ENCODE data around the gene ZNF438. TPM values are rescaled to one million over a fixed set of nuclear protein-coding genes. Genes with fewer than 3 reads are reported as not detected.
A peak's percentile ranks its signal among the peaks of the same experiment; 100 is the strongest.

Gene ZNF438
- total RNA-seq, 3 donors from 2014 or later = 4.7 to 12.3 (median 5.0) TPM

DNA sequence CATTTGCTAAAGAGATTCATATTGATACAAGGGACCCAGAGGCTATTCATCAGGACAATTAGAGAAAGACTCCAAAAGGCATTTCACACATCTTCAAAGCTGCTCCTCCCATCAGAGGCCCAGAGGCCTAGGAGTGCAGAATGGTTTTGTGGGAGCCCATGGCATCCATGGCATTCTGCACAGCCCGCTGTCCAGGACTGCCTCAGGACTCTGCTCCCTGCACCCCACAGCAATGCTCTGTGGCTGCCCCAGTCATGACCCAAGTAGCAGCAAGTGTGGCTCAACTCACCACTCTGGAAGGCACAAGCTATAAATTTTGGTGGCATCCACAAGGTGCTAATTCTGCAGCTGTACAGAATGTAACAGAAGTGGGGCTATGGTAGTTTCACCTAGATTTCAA lies 38.5 kb downstream of the ZNF438 start:
- TF ChIP-seq, protein P1, sequence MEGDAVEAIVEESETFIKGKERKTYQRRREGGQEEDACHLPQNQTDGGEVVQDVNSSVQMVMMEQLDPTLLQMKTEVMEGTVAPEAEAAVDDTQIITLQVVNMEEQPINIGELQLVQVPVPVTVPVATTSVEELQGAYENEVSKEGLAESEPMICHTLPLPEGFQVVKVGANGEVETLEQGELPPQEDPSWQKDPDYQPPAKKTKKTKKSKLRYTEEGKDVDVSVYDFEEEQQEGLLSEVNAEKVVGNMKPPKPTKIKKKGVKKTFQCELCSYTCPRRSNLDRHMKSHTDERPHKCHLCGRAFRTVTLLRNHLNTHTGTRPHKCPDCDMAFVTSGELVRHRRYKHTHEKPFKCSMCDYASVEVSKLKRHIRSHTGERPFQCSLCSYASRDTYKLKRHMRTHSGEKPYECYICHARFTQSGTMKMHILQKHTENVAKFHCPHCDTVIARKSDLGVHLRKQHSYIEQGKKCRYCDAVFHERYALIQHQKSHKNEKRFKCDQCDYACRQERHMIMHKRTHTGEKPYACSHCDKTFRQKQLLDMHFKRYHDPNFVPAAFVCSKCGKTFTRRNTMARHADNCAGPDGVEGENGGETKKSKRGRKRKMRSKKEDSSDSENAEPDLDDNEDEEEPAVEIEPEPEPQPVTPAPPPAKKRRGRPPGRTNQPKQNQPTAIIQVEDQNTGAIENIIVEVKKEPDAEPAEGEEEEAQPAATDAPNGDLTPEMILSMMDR (IDR thresholded peaks at IDR 0.05) = no peak
- intact Hi-C loops (cut with DNase I, micrococcal nuclease) = no loop called here
- Histone ChIP-seq H3K4me1 (ENCODE audit: low read depth) (no peaks in the 10 kb centered on the region), H3K4me3 (no peak overlapping the region), H3K9me3 (peaks cover 7% of the 10 kb centered on the region), H3K36me3 (ENCODE audit: low read depth) (no peaks in the 10 kb centered on the region)
- no peak for DNase-seq
- no peak for ATAC-seq

DNA sequence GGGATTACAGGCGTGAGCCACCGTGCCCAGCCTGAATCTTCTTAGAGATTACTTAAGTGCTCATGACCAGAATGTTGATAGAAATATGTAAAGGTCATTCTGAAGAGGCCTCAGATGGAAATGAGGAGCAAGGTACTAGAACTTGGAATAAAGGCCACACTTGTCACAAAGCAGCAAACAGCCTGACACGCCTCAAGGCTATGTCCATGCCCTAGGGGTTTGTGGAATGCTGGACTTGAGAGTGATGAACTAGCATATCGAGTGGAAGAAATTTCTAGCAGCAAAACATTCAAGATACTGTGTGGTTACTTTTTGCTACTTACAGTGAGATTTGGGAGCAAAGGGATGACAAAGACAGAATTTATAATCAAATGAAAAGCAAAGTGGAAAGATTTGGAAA lies 39.0 kb downstream of the ZNF438 start:
- peaks cover 7% of the 10 kb centered on the region for H3K9me3 ChIP-seq
- no peaks in the 10 kb centered on the region for H3K36me3 ChIP-seq (ENCODE audit: low read depth)
- ATAC-seq (no peak), DNase-seq (no peak)
- intact Hi-C loops (cut with DNase I, micrococcal nuclease) = no loop called here
- no peaks in the 10 kb centered on the region for H3K4me1 ChIP-seq (ENCODE audit: low read depth)
- no peak overlapping the region for H3K4me3 ChIP-seq
- TF ChIP-seq, protein P1 (IDR thresholded peaks at IDR 0.05) = no peak

DNA sequence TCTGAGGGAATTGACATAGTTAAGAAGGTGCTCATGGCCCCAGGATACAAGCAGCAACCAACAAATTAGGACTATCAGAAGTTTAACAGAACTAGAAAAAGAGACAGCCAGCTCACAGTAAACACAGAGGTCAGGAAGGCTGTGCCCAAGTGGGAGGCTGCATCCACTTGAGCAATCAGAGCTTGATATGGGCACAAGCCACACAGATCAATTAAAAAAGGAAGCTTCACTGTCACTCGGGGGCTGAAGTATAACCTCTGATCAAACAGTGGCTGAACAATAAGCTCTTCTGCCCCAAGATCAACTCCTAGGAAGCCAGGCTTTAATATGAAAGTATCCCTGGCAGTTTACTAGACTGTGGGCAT lies 40.0 kb downstream of the ZNF438 start:
- no peak for ATAC-seq
- TF ChIP-seq, protein P1 (IDR thresholded peaks at IDR 0.05) = no peak
- DNase-seq = no peak
- Histone ChIP-seq H3K4me1 (ENCODE audit: low read depth) (no peaks in the 10 kb centered on the region), H3K36me3 (ENCODE audit: low read depth) (no peaks in the 10 kb centered on the region), H3K4me3 (no peak overlapping the region), H3K9me3 (peaks cover 7% of the 10 kb centered on the region)
- intact Hi-C loops (cut with DNase I, micrococcal nuclease) = no loop called here

DNA sequence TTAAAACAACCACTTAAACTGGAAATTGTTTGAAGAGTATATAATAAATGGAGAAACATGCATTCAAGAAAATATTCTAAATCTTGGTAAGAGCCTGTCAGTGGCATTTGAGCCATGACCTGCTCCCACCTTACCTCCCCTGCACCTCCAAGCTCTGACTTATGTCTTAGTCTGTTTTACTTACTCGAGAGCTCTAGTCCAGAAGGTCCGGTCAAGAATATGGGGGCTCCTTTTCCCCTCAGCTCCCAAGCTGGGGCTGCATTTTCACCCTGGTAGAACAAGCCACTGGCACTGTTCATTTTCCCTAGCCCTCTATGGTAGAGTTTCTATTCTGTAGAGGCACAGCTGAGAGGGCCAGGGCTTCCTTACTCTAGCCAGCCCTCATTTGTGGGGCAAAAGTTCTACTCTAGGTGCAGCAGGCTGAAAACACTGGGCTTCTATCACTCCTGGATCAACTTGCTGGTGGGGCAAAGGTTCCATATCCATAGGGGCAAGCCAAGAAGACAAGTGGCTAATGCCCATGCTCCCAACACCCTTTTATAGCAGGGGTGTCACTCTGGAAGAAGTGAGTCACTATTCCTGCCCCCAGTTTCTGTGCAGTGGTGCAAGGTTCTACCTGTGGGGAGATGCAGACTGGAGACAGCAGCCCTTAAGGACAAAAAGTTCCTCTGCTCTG lies 40.6 kb downstream of the ZNF438 start:
- peak; percentile 38 for ATAC-seq
- TF ChIP-seq, protein P1 (IDR thresholded peaks at IDR 0.05) = no peak
- DNase-seq = no peak
- Histone ChIP-seq H3K36me3 (ENCODE audit: low read depth) (no peaks in the 10 kb centered on the region), H3K9me3 (peaks cover 7% of the 10 kb centered on the region), H3K4me1 (ENCODE audit: low read depth) (no peaks in the 10 kb centered on the region), H3K4me3 (no peak overlapping the region)
- intact Hi-C loops (cut with DNase I, micrococcal nuclease) = no loop called here

DNA sequence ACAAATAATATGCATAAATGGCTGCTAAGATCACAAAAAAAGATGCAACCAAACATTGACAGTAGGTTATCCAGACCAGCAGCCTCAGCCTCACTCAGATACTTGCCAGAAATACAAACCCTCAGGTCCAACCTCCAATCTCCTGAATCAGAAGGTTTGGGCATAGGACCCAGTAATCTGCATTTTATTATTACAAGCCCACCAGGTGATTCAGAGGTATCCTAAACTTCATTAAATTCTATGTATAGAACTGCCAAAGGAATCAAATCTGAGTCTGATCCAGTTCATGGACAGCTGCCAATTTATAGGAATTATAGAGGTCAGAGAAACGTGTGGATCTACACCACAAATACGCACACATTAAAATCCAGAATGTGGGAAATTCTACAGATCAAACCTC lies 41.3 kb downstream of the ZNF438 start:
- intact Hi-C loops (cut with DNase I, micrococcal nuclease) = no loop called here
- Histone ChIP-seq H3K4me3 (no peak overlapping the region), H3K9me3 (peaks cover 4% of the 10 kb centered on the region), H3K4me1 (ENCODE audit: low read depth) (no peaks in the 10 kb centered on the region), H3K36me3 (ENCODE audit: low read depth) (no peaks in the 10 kb centered on the region)
- TF ChIP-seq, protein P1 (IDR thresholded peaks at IDR 0.05) = no peak
- ATAC-seq (no peak), DNase-seq (no peak)
